Subcutaneous adipose tissue (tissue), 4 donors: ENCODE data around the gene RETNLB. TPM values are rescaled to one million over a fixed set of nuclear protein-coding genes. Genes with fewer than 3 reads are reported as not detected.

Experiments
- CTCF ChIP-seq: fragments of 450-650 bp; IDR thresholded peaks from one replicate; pipeline ENCODE4 v1.5.1; 2016; ENCODE audit warnings: low read depth, mild to moderate bottlenecking, control low read depth, antibody characterized with exemption, moderate library complexity
- total RNA-seq, 4 donors: library from RNA; depleted of rRNA; stranded (reverse); fragments of >200 nt; gene quantifications; one replicate each; pipeline ENCODE4 v1.1.0, GENCODE V29; 2016

The RETNLB gene
- total RNA-seq = not detected

- TF ChIP-seq CTCF = no peak
Observed at GRCh38 chr3:108757404-108757982, at the start of gene RETNLB. Gene RETNLB (minus strand): TSS chr3:108757410. CDS start chr3:108757185, 225 bp downstream.

GRCh38 chr3:108806316-108806715 is 49.1 kb upstream of the RETNLB start:
- no peak for TF ChIP-seq CTCF

GRCh38 chr3:108804966-108805365 is 47.8 kb upstream of the RETNLB start:
- TF ChIP-seq CTCF = no peak

GRCh38 chr3:108804437-108804836 is 47.2 kb upstream of the RETNLB start:
- no peak for TF ChIP-seq CTCF

- TF ChIP-seq CTCF = no peak
Observed at GRCh38 chr3:108791473-108791872, 34.3 kb upstream of the RETNLB start.

- TF ChIP-seq CTCF = no peak
Observed at GRCh38 chr3:108780235-108780634, 23.0 kb upstream of the RETNLB start.

GRCh38 chr3:108779496-108779895 is 22.3 kb upstream of the RETNLB start:
- TF ChIP-seq CTCF = no peak
